Esophagus muscularis mucosa (tissue), 4 donors: Measurements from ENCODE around the gene SMTNL1.

Experiments used
- EP300 ChIP-seq: sonication (generic); formaldehyde crosslinking; IDR thresholded peaks from one replicate; pipeline ENCODE4 v1.6.1; 2017; ENCODE audit warnings: antibody characterized with exemption
- POLR2A ChIP-seq: fragments of 450-650 bp; IDR thresholded peaks from one replicate; pipeline ENCODE4 v1.6.1; 2017; ENCODE audit warnings: antibody characterized with exemption, moderate library complexity, mild to moderate bottlenecking, low read depth
- POLR2AphosphoS5 ChIP-seq, 2 donors: sonication (generic); formaldehyde crosslinking; IDR thresholded peaks; one replicate each; pipeline ENCODE4 v1.6.1; 2017; ENCODE audit warnings: antibody characterized with exemption in 2 of 2
- TF ChIP-seq, protein P1 (sequence below), 3 experiments: fragments of 200-600 bp in 2 of 3; fragments of 450-650 bp in 1 of 3; sonication (generic) in 2 of 3; IDR thresholded peaks; one replicate each; pipeline ENCODE4 v1.5.1; 2017 to 2019; ENCODE audit warnings: antibody characterized with exemption in 3 of 3, mild to moderate bottlenecking in 2 of 3, moderate library complexity in 1 of 3

DNA sequence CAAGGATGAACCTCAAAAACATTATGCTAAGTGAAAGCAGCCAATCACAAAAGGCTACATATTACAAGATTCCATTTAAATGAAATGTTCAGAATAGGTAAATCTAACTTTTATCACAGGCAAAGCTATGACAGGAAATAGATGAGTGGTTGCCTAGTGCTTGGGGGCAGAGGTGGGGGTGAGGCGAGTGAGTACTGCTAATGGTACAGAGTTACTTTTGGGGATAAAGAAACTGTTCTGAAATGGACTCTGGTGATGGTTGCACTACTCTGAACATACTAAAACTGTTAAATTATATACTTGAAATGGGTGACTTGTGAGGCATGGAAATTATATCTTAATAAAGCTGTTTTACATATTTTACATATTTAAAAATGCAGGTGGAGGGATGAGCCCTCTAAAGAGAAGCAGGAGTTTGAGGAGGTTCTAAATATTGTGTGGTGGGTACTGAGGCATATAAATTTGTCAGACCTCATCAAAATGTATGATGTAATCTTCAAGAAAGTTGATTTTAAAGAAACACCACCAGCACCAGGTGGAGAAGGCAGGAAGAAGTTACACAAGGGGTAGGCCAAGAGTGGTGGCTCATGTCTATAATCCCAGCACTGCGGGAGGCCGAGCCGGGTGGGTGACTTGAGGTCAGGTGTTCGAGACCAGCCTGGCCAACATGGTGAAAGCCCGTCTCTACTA is 25.5 kb upstream of the SMTNL1 start:
- TF ChIP-seq EP300 (no peak), POLR2AphosphoS5 (IDR thresholded peaks at IDR 0.05) (no peak), POLR2A (no peak)
- TF ChIP-seq, protein P1, sequence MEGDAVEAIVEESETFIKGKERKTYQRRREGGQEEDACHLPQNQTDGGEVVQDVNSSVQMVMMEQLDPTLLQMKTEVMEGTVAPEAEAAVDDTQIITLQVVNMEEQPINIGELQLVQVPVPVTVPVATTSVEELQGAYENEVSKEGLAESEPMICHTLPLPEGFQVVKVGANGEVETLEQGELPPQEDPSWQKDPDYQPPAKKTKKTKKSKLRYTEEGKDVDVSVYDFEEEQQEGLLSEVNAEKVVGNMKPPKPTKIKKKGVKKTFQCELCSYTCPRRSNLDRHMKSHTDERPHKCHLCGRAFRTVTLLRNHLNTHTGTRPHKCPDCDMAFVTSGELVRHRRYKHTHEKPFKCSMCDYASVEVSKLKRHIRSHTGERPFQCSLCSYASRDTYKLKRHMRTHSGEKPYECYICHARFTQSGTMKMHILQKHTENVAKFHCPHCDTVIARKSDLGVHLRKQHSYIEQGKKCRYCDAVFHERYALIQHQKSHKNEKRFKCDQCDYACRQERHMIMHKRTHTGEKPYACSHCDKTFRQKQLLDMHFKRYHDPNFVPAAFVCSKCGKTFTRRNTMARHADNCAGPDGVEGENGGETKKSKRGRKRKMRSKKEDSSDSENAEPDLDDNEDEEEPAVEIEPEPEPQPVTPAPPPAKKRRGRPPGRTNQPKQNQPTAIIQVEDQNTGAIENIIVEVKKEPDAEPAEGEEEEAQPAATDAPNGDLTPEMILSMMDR (IDR thresholded peaks at IDR 0.05), result no peak
